SK-N-MC (cell line): ENCODE results near the gene SNRPD3.

ENCODE experiments used
- EZH2 ChIP-seq: fragments of 200-600 bp; sonication (generic); IDR thresholded peaks from one replicate; pipeline ENCODE4 v1.6.1; 2017; ENCODE audit warnings: antibody characterized with exemption
- FOXP2 ChIP-seq: optimal IDR thresholded peaks from 2 replicates; pipeline ENCODE3; 2011; ENCODE audit warnings: mild to moderate bottlenecking, moderate library complexity; ENCODE audit not compliant: insufficient read depth; ENCODE audit errors: extremely low read length, control extremely low read depth
- POLR2AphosphoS5 ChIP-seq: IDR thresholded peaks from 2 replicates; pipeline ENCODE4 v1.6.1; 2012; ENCODE audit warnings: mild to moderate bottlenecking, low read depth, low read length, borderline replicate concordance

GRCh38 chr22:24565077-24565476 is 9.3 kb downstream of the SNRPD3 start:
- no peak for TF ChIP-seq POLR2AphosphoS5
- TF ChIP-seq EZH2 = no peak
- no peak for TF ChIP-seq FOXP2
